Activated CD4-positive, alpha-beta T cell treated with anti-CD3 and anti-CD28 coated beads for 24 hours (primary cell): ENCODE measurements around the gene FIGN.

ENCODE experiments used
- DNase-seq, 2 donors: peaks; one replicate each; pipeline ENCODE4 v3.0.0-alpha.2; 2020; ENCODE audit warnings: low read depth in 2 of 2

Gene FIGN

GRCh38 chr2:163612332-163612731 lies 123.5 kb downstream of the FIGN start:
- no peak for DNase-seq

DNA sequence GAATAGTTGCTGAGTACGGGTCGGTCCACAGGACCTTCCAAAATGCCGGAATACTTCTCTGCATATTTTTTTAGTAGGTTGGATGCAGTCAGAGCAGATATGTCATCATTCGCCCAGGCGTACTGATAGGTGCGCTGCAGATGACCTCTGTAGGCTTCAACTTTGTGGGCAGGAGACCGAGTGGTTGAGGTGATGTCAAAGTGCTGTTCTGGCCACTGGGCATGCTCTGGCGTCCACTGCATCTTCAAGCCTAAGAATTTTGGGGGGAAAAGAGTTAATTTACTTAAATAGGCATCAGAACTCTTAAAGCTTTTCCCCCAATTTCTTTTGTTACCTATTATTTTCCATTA lies 124.3 kb downstream of the FIGN start:
- no peak for DNase-seq

- DNase-seq: no peak
Observed at GRCh38 chr2:163610817-163611556, 124.8 kb downstream of the FIGN start.

DNA sequence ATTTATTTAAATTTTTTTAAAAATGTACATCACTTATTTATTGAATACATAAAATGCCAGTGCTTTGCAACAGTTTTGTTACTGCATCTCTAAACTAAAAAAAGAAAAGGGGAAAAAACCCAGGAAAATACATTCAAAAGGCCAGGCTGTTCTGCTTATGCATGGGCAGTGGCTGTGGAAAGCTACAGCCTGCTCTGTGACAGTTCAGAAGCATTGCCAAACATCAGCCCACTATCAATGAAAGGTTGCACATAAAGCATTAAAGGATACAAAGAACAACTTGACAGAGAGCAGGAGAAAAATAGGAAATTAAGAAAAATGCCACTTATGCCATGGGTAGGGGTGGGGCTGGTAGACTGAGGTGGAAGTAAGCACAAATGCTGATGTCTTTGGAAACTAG lies 128.2 kb downstream of the FIGN start:
- DNase-seq: no peak

DNA sequence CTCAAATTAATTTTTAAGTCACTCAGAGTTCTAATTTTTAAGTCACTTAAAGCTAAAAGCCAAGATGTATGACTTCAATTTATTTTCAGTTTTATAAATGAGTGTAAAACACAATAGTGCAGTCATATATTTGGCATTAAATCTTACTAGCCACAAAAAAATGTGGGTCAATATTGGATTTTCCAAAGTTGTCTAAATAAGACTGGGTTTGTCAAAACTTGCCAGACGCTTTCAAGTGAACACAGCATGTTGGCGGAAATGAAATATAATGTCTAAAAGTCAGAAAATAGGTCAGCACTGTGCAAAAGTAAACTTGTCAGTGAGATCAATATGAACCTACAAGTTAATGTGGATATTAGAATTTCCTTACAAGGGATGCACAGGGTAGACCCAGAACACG lies 128.9 kb downstream of the FIGN start:
- no peak for DNase-seq

DNA sequence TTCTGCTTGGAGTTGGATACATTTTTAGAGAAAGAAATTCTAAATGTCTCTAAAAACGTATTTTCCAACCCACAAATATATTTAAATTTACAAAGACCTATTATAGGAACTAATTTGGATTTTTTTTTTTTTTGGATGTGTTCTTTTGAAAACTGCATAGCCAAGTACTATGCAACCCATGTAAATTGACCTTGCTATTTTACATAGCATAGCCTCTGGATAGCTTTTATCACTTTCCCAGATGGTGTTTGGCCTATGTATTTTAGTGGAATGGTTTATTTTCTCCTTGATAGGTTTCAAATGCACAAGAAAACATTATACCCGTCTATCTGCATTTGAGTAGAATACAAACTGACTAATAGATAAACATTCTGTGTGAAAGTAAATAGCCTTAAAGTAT lies 130.0 kb downstream of the FIGN start:
- DNase-seq: no peak

DNA sequence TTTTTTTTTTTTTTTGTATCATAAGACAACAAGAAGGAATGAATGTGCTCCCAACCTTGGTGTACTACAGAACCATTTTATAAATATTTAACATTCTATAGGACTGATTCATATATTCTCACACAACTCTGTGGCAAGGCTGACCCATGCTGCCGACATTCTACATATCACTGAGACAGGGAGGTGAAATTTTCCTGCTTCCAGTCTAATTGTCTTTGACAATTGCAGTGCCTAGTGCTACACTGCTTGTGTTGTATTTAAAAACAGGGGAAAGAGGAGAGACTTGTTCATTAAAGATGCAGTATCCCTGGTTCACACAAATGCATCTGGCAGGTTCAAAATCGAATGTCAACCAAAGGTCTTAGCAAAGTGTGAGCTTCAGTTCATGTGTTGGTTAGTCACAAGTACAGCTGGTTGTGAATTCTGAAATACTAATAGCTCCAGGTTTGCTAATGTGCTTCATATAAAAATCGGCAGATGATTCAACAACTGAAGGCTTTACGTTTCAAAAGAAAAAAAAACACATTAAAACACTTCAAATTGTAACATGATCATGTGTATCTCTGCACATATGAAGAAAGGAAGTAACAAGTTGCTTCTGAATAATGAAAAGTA lies 130.8 kb downstream of the FIGN start:
- no peak for DNase-seq

DNA sequence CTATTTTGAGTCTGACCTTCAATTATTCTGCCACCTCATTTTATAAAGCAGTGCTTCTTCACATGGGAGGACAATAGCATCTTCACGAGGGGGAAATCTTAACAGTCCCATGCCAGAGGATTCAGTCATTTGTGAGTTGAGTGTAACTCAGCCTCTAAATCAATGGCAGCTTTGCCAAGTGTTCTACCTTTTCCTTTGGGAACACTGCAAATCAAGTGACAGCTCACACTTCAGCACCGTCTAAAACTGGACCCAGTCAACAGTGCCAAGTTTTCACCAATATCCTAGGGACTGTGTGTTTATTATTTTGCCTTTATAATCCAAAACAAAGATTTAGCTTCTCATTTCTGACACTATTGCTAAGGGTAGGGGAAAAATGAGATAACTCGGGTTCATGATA lies 133.6 kb downstream of the FIGN start:
- DNase-seq: no peak

- no peak for DNase-seq
Observed at GRCh38 chr2:163601377-163601776, 134.4 kb downstream of the FIGN start.

- no peak for DNase-seq
Observed at GRCh38 chr2:163600801-163601200, 135.0 kb downstream of the FIGN start.

GRCh38 chr2:163595028-163595427 lies 140.8 kb downstream of the FIGN start:
- no peak for DNase-seq

DNA sequence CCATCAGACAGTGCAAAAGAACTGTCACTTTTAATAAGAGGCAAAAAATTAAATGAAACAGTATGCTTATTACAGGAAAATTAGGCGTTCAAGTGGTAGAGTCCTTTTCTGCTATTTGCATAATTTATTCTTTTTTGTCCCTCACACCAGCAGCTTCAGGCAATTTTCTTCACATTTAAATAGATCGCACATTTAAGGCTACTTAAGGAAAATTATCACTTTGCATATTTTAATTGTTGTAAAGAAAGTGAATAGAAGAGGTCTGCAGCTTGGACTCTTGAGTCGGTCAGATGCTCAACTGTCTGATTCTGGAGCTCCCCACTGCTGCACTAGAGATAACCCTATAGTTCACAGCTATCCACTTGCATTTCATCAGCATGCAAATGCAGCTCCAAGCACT lies 141.3 kb downstream of the FIGN start:
- DNase-seq: no peak

DNA sequence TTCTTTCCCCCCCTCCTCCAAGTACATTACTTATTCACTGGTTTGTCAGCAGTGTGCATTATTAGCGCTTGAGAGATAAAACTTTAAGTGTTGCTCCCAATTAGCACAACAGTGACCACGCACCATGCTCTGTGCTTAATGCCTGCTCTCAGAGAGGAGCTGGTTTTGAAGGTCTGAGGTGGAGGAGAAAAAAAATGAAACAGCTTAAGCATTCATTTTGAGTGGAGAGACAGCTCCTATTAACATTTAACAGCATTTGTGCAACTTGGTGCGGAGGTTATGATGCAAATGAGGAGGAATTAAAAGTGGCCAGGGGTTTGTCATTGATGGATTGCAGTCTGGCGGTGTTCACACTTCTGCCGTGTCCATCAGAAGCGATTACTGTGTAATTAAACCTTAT lies 141.8 kb downstream of the FIGN start:
- no peak for DNase-seq

GRCh38 chr2:163592954-163593622 lies 142.7 kb downstream of the FIGN start:
- DNase-seq: no peak

DNA sequence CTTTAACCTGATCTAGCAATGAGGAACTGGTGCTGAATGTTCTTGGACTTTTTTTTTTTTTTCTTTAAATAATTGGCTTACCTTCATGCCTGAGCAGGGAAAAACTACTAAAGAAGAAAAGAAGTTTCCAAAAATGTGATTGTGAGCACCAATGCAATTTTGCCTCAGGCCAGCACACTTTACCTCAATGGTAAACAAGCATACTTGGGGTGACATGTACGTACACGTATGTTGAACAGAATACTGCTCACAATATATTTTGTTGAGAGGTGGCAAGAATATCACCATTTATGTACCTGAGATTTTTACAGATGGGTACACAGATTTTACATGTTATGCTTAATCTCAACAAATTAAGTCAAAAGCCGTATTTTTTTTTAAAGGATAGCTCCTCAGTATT lies 144.3 kb downstream of the FIGN start:
- DNase-seq: no peak

GRCh38 chr2:163580757-163581156 lies 155.1 kb downstream of the FIGN start:
- no peak for DNase-seq

- DNase-seq: no peak
Observed at GRCh38 chr2:163574309-163574708, 161.5 kb downstream of the FIGN start.

DNA sequence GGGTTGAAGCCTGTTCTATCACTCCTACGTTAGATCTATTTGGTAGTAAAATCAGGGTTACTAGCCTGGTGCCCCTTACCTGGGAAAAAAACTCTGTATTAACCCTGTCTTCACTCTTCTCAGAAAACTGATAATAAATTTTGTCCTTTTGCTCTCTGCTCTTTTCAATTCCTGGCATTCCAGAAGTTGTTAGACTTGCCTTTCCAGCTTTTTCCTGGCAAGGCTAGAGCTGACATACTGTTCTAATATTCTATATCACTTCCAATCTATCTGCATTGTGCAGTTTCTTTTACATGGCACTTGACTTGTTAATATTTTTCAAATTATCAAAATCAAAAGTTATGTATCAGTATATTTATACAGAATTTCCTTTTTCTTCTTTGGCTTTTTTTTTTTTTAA lies 162.2 kb downstream of the FIGN start:
- DNase-seq: no peak

- DNase-seq: no peak
Observed at GRCh38 chr2:163572850-163573249, 163.0 kb downstream of the FIGN start.

DNA sequence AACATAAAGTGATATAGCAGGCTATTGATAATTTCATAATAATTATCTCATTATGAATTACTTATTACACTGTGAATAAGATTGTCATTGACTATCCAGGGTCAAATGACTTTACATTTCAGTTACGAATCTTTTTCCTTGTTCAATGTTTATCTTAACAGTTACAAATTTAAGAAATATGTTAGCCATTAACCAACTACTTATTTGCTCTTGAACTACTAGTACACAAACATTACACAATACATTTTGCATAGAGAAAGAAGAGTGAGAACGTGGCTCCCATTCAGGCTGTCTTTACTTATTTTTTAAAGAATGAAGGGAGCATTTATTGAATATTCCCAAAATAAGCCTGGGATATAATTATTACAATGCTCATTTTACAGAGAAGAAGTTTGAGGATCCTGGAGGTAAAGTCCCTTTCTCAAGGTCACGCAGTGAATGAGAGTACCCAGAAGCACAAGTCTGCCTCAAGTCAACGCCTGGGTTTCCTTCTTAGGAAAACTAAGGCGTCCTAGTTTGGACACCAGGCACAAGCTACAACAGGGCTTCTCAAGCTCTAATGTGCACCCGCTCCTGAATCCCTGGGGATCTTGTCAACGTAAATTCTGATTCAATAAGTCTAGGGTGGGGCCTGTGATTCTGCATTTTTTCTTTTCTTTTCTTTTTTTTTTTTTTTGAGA lies 164.2 kb downstream of the FIGN start:
- DNase-seq: no peak

GRCh38 chr2:163570391-163570790 lies 165.4 kb downstream of the FIGN start:
- no peak for DNase-seq

DNA sequence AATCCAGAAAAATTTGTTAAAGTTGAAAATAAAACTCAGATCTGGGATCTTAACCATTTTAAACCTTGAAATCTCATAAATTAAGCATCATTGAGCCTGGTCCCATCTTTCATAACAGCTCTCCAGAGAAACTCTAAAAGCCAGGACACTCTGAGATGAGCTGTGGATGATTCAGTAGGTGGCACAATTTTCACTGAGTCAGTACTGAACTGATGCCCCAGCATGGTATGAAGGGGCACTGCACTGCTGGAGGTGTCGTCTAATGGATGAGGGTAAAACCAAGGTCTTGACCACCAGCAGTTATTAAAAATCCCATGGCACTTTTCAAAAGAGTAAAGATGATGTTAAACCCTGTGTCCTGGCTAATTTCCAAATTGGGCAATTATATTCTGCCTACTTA lies 170.6 kb downstream of the FIGN start:
- no peak for DNase-seq

DNA sequence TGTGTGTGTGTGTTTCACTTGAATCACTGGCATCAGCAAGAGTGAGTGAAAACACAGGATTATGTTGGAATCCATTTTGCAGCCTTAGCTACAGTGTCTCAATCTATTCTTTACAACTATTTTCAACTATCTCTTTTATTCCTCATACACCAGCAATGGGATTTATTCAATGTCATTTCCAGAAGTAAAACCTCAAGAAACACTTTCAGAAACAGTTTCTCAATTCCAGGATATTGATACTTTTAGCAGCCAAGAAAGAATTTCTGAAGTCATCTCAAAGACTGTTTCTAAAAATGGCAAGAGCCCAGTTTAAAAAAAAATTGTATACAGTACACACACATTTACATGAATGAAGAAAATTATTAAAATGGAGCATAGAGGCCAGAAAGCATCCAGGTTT lies 171.6 kb downstream of the FIGN start:
- no peak for DNase-seq
